Lower leg skin (tissue), 4 donors: ENCODE results near the gene AQP5. TPM values are rescaled to one million over a fixed set of nuclear protein-coding genes. Genes with fewer than 3 reads are reported as not detected.

Experiments
- DNase-seq, 2 donors: peaks; one replicate each; pipeline ENCODE4 v3.0.0-alpha.2; 2019; ENCODE audit warnings: low spot score in 2 of 2
- H3K4me3 ChIP-seq: fragments of 200-600 bp; sonication (generic); 2 replicates; pipeline ENCODE4 v1.5.1; 2017; ENCODE audit warnings: mild to moderate bottlenecking, low read depth; ENCODE audit not compliant: poor library complexity, severe bottlenecking
- CTCF ChIP-seq, 3 donors: fragments of 450-650 bp; IDR thresholded peaks; one replicate each; pipeline ENCODE4 v1.5.1; 2016; ENCODE audit warnings: antibody characterized with exemption in 3 of 3, mild to moderate bottlenecking in 3 of 3, moderate library complexity in 2 of 3
- POLR2A ChIP-seq, 2 donors: fragments of 450-650 bp; IDR thresholded peaks; one replicate each; pipeline ENCODE4 v1.6.1; 2016 to 2017; ENCODE audit warnings: antibody characterized with exemption in 2 of 2, mild to moderate bottlenecking in 1 of 2, moderate library complexity in 1 of 2
- WGBS, 2 donors: methylation state at CpG; one replicate each; pipeline ENCODE4 v1.1.5; 2018; 5-methylcytosine and 5-hydroxymethylcytosine counted together
- intact Hi-C: fragments of 100-400 bp; cut with DNase I; formaldehyde crosslinking; loops from one replicate; pipeline ENCODE4 v1.15.0; 2023; ENCODE audit warnings: low total_unique reads
- total RNA-seq, 4 donors: library from RNA; depleted of rRNA; stranded (reverse); fragments of >200 nt; gene quantifications; one replicate each; pipeline ENCODE4 v1.1.0, GENCODE V29; 2016

The AQP5 gene
- total RNA-seq, 4 donors from 2014 or later, result 48.4 to 332 (median 203) TPM

- WGBS, 2 donors, result 89 to 94% methylated on average over 13 of the region's 13 CpGs
- no peak for DNase-seq
- H3K4me3 ChIP-seq, result no peak overlapping the region
- TF ChIP-seq POLR2A (IDR thresholded peaks at IDR 0.05) (no peak), CTCF (IDR thresholded peaks at IDR 0.05) (no peak)
- intact Hi-C loops, result no loop called here
Measured at GRCh38 chr12:49941556-49942511, 19.8 kb upstream of the AQP5 start.

- no peak for DNase-seq
- 90 to 96% methylated on average over 3 of the region's 3 CpGs for WGBS, 2 donors
Measured at GRCh38 chr12:49942512-49942893, 19.2 kb upstream of the AQP5 start.

GRCh38 chr12:49942921-49943624 lies 18.6 kb upstream of the AQP5 start:
- intact Hi-C loops, result no loop called here
- no peak overlapping the region for H3K4me3 ChIP-seq
- no peak for DNase-seq
- TF ChIP-seq CTCF (IDR thresholded peaks at IDR 0.05) (no peak), POLR2A (IDR thresholded peaks at IDR 0.05) (no peak)
- WGBS, 2 donors, result 69 to 75% methylated on average over 14 of the region's 14 CpGs

More at GRCh38 chr12:49942512-49942893, 19.2 kb upstream of the AQP5 start:
- no peak overlapping the region for H3K4me3 ChIP-seq
- TF ChIP-seq CTCF (IDR thresholded peaks at IDR 0.05) (no peak), POLR2A (IDR thresholded peaks at IDR 0.05) (no peak)
- intact Hi-C loops, result no loop called here

- 94 to 100% methylated on average over 1 of the region's 1 CpG for WGBS, 2 donors
- H3K4me3 ChIP-seq, result no peak overlapping the region
- no peak for TF ChIP-seq CTCF (IDR thresholded peaks at IDR 0.05)
- TF ChIP-seq POLR2A (IDR thresholded peaks at IDR 0.05), result no peak
- intact Hi-C loops, result no loop called here
- DNase-seq, result no peak
Measured at GRCh38 chr12:49943625-49943960, 18.1 kb upstream of the AQP5 start.

GRCh38 chr12:49944046-49944445 lies 17.6 kb upstream of the AQP5 start:
- intact Hi-C loops, result no loop called here
- WGBS, 2 donors, result 83 to 94% methylated on average over 5 of the region's 5 CpGs
- TF ChIP-seq POLR2A (IDR thresholded peaks at IDR 0.05) (no peak), CTCF (IDR thresholded peaks at IDR 0.05) (no peak)
- no peak for DNase-seq
- no peak overlapping the region for H3K4me3 ChIP-seq
